MM.1S (cell line): ENCODE results near the gene TSEN2.

Experiments used
- DNase-seq: peaks from one replicate; pipeline ENCODE4 v3.0.0-alpha.2; 2015
- H2AFZ ChIP-seq: fragments of 300-600 bp; sonication (generic); 2 replicates; pipeline ENCODE4 v1.6.0; 2016; ENCODE audit warnings: antibody characterized with exemption, low read length
- H3F3A ChIP-seq: fragments of 300-600 bp; sonication (generic); 2 replicates; pipeline ENCODE4 v1.6.1; 2016; ENCODE audit warnings: mild to moderate bottlenecking, antibody characterized with exemption, low read length, moderate library complexity, mixed read lengths; ENCODE audit not compliant: insufficient read depth
- H3K27ac ChIP-seq: fragments of 300-600 bp; sonication (generic); 2 replicates; pipeline ENCODE4 v1.5.1; 2016; ENCODE audit warnings: mild to moderate bottlenecking, low read length
- H3K27me3 ChIP-seq: fragments of 300-600 bp; sonication (generic); replicated peaks from 2 replicates; pipeline ENCODE4 v1.6.0; 2016; ENCODE audit warnings: low read length; ENCODE audit not compliant: insufficient read depth
- H3K36me3 ChIP-seq: fragments of 300-600 bp; sonication (generic); replicated peaks from 2 replicates; pipeline ENCODE4 v1.6.1; 2016; ENCODE audit warnings: mild to moderate bottlenecking, low read length, mixed read lengths; ENCODE audit not compliant: insufficient read depth
- H3K4me1 ChIP-seq: fragments of 300-600 bp; sonication (generic); 2 replicates; pipeline ENCODE4 v1.6.1; 2016; ENCODE audit warnings: low read length, mixed read lengths
- H3K4me2 ChIP-seq: fragments of 300-600 bp; sonication (generic); 2 replicates; pipeline ENCODE4 v1.6.0; 2016; ENCODE audit warnings: low read depth, low read length
- H3K4me3 ChIP-seq: fragments of 300-600 bp; sonication (generic); 2 replicates; pipeline ENCODE4 v1.5.1; 2016; ENCODE audit warnings: low read length, mixed read lengths
- H3K79me2 ChIP-seq: fragments of 300-600 bp; sonication (generic); 2 replicates; pipeline ENCODE4 v1.6.1; 2016; ENCODE audit warnings: mixed run types, low read length, mixed read lengths
- H3K9ac ChIP-seq: fragments of 300-600 bp; sonication (generic); 2 replicates; pipeline ENCODE4 v1.6.1; 2016; ENCODE audit warnings: low read length, mixed read lengths
- H3K9me2 ChIP-seq: fragments of 300-600 bp; sonication (generic); replicated peaks from 2 replicates; pipeline ENCODE4 v1.6.1; 2016; ENCODE audit warnings: mild to moderate bottlenecking, low read length, mixed read lengths; ENCODE audit not compliant: insufficient read depth
- H3K9me3 ChIP-seq: fragments of 300-600 bp; sonication (generic); replicated peaks from 2 replicates; pipeline ENCODE4 v1.6.1; 2016; ENCODE audit warnings: mild to moderate bottlenecking, low read length, mixed read lengths; ENCODE audit not compliant: insufficient read depth
- H4K20me1 ChIP-seq: fragments of 300-600 bp; sonication (generic); 2 replicates; pipeline ENCODE4 v1.6.1; 2016; ENCODE audit warnings: mild to moderate bottlenecking, low read length, moderate library complexity, mixed read lengths; ENCODE audit not compliant: insufficient read depth
- EZH2 ChIP-seq: fragments of 300-600 bp; sonication (generic); optimal IDR thresholded peaks from 2 replicates; pipeline ENCODE3; 2017; ENCODE audit warnings: low read depth, mild to moderate bottlenecking, antibody characterized with exemption, low read length, mixed read lengths
- EZH2phosphoT487 ChIP-seq: fragments of 300-600 bp; sonication (generic); IDR thresholded peaks from 2 replicates; pipeline ENCODE4 v1.6.1; 2018; ENCODE audit warnings: antibody characterized with exemption, low read length
- TF ChIP-seq, protein P1 (sequence below): fragments of 300-600 bp; sonication (generic); IDR thresholded peaks from 2 replicates; pipeline ENCODE4 v1.5.1; 2016; ENCODE audit warnings: antibody characterized with exemption, low read length, mixed read lengths

TSEN2 gene

DNA sequence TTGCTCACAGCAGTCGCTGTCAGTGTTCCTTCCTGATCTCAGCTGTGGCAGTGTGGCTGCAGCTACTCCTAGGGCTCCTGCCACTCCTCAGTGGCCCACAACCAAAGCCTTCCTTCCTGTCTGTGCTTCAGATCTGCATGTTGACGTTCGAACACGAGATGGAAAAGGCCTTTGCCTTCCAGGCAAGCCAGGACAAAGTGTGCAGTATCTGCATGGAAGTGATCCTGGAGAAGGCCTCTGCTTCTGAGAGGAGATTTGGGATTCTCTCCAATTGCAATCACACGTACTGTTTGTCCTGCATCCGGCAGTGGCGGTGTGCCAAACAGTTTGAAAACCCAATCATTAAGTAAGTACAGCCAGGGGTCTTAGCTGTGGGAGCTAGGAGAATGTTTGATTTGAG is 90.4 kb downstream of the TSEN2 start:
- Histone ChIP-seq H3K27ac (no peak overlapping the region), H3K4me2 (no peak overlapping the region), H3K27me3 (no peaks in the 10 kb centered on the region), H3K36me3 (0 out of 2 replicates have a peak, but pooled peaks cover 5% of the 10 kb centered on the region), H3K79me2 (peaks cover 4% of the 10 kb centered on the region; the same call in 1 of the 2 replicates), H3K9ac (no peak overlapping the region), H3K4me1 (no peaks in the 10 kb centered on the region), H3F3A (no peaks in the 10 kb centered on the region), H3K9me3 (no peaks in the 10 kb centered on the region), H4K20me1 (no peaks in the 10 kb centered on the region), H2AFZ (no peak overlapping the region), H3K9me2 (no peaks in the 10 kb centered on the region), H3K4me3 (no peak overlapping the region)
- TF ChIP-seq EZH2 (no peak), EZH2phosphoT487 (no peak)
- TF ChIP-seq, protein P1, sequence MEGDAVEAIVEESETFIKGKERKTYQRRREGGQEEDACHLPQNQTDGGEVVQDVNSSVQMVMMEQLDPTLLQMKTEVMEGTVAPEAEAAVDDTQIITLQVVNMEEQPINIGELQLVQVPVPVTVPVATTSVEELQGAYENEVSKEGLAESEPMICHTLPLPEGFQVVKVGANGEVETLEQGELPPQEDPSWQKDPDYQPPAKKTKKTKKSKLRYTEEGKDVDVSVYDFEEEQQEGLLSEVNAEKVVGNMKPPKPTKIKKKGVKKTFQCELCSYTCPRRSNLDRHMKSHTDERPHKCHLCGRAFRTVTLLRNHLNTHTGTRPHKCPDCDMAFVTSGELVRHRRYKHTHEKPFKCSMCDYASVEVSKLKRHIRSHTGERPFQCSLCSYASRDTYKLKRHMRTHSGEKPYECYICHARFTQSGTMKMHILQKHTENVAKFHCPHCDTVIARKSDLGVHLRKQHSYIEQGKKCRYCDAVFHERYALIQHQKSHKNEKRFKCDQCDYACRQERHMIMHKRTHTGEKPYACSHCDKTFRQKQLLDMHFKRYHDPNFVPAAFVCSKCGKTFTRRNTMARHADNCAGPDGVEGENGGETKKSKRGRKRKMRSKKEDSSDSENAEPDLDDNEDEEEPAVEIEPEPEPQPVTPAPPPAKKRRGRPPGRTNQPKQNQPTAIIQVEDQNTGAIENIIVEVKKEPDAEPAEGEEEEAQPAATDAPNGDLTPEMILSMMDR: no peak
- no peak for DNase-seq

DNA sequence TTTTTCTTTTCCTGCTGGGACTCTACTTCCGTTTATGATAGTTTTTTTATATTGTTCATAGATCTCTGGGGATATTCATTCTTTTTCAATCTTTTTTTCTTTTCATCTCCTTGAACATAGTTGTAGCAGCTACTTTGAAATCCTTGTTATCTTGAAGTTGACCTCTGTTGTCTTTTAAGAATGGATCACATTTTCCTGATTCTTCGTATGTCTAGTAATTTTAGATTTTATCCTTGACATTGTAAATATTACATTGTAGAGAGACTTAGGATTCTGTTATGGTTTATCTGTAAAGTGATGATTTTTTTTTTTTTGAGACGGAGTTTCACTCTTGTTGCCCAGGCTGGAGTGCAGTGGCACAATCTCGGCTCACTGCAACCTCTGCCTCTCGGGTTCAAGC is 93.1 kb downstream of the TSEN2 start:
- no peak overlapping the region for H3K4me3 ChIP-seq
- TF ChIP-seq EZH2phosphoT487: no peak
- TF ChIP-seq, protein P1: no peak
- TF ChIP-seq EZH2: no peak
- H2AFZ ChIP-seq: no peak overlapping the region
- H3K4me1 ChIP-seq: no peaks in the 10 kb centered on the region
- 0 out of 2 replicates have a peak, but pooled peaks cover 13% of the 10 kb centered on the region for H3K36me3 ChIP-seq
- H3K9me3 ChIP-seq: no peaks in the 10 kb centered on the region
- no peaks in the 10 kb centered on the region for H3F3A ChIP-seq
- H3K4me2 ChIP-seq: no peak overlapping the region
- H3K27ac ChIP-seq: no peak overlapping the region
- DNase-seq: no peak
- H3K9me2 ChIP-seq: no peaks in the 10 kb centered on the region
- no peak overlapping the region for H3K9ac ChIP-seq
- no peaks in the 10 kb centered on the region for H3K27me3 ChIP-seq
- peaks cover 4% of the 10 kb centered on the region; the same call in 1 of the 2 replicates for H3K79me2 ChIP-seq
- no peaks in the 10 kb centered on the region for H4K20me1 ChIP-seq

DNA sequence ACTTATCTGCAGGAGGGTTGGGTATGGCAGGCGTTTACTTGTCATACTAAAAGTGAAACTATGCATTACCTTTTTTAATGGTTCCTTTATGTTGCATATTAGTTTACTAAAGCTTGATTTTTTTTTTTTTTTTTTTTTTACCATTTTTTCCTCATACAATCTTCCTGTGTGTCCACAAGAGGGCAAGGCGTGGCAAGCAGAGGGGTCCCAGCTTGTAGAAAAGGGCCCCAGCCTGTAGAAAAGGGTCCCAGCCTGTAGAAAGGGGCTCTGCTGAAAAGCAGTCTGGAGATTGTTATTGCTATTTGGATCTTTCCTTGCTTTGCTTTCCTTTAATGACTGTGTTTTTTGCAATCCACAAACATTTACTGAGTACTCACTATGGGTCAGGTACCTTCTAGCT is 94.5 kb downstream of the TSEN2 start:
- H3K9me3 ChIP-seq: no peaks in the 10 kb centered on the region
- H3K4me1 ChIP-seq: no peaks in the 10 kb centered on the region
- no peak overlapping the region for H3K4me2 ChIP-seq
- no peak overlapping the region for H3K9ac ChIP-seq
- DNase-seq: no peak
- peaks cover 21% of the 10 kb centered on the region; the same call in 1 of the 2 replicates for H3K36me3 ChIP-seq
- H3K9me2 ChIP-seq: no peaks in the 10 kb centered on the region
- no peak overlapping the region for H3K4me3 ChIP-seq
- H3K79me2 ChIP-seq: peaks cover 13% of the 10 kb centered on the region
- H2AFZ ChIP-seq: no peak overlapping the region
- no peaks in the 10 kb centered on the region for H3K27me3 ChIP-seq
- no peak overlapping the region for H3K27ac ChIP-seq
- no peaks in the 10 kb centered on the region; the same call in 1 of the 2 replicates for H4K20me1 ChIP-seq
- no peak for TF ChIP-seq EZH2
- TF ChIP-seq, protein P1: peak; percentile 25
- H3F3A ChIP-seq: no peaks in the 10 kb centered on the region
